Measurements from ENCODE around the gene PHF2.

The PHF2 gene

DNA sequence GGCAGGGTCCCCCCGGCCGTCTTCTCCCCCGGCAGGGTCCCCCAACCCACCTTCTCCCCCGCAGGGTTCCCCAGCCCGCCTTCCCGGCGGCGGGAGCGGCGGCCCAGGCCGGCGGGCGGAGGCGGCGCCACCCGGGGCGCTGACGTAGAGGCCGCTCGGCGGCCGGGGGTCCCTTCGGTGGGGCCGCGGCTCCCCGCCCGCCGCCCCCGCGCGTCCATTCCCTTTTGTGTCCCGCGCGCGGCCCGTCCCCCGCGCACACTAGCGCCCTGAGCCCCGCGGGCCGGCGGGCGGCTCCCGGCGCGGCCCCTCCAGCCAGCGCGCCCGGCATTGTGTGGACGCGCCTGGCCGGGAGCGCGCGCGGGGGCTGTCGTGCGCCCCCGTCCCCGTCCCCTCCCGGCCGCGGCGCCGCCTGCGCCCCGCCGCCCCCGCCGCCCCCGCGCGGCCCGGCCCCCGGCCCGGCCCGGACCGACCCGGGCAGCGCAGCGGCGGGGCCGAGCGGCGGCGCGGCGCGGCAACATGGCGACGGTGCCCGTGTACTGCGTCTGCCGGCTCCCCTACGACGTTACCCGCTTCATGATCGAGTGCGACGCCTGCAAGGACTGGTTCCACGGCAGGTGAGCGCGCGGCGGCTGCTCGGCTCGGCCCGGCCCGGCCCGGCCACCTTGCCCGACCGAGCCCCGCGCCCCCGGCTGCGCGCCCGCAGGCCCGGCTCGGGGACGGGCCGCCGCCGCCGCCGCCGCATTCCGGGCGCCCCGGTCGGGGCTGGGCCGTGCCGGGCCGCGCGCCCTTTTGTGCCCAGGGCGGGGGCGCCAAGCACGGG is at the start of gene PHF2:
TSS of gene PHF2 (plus strand) at position 327 of the 820 bp plus-strand sequence. CDS start at position 517, 190 bp downstream.
- no peak for DNase-seq (ENCODE audit: low read depth in 2 of 2, low spot score in 1 of 2)

GRCh38 chr9:93531374-93531773 is 45.0 kb upstream of the PHF2 start:
- DNase-seq (ENCODE audit: low read depth in 2 of 2, low spot score in 1 of 2): no peak

GRCh38 chr9:93532141-93532540 is 44.2 kb upstream of the PHF2 start:
- DNase-seq (ENCODE audit: low read depth in 2 of 2, low spot score in 1 of 2): no peak

- no peak for DNase-seq (ENCODE audit: low read depth in 2 of 2, low spot score in 1 of 2)
Observed at GRCh38 chr9:93533863-93534262, 42.5 kb upstream of the PHF2 start.

GRCh38 chr9:93536167-93536566 is 40.2 kb upstream of the PHF2 start:
- DNase-seq (ENCODE audit: low read depth in 2 of 2, low spot score in 1 of 2): no peak

DNA sequence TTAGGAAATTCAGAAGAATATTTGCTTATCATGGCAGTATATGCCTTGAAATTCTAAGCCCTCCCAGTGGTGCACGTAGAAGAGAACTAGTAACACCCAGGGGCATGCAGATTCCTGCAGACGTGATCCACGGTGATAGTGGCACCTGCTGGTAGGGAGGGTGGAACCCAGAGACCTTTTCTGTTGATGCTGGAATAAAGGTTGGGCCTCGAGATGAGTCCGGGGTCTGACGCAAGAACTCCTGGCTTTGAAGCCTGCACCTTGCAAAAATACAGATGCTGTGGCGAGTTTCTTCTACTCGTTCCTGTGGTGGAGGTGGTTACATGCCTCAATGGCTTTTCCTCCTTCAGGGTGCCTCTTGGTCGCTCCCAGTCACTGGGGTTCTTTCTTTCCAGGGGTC is 39.5 kb upstream of the PHF2 start:
- no peak for DNase-seq (ENCODE audit: low read depth in 2 of 2, low spot score in 1 of 2)

DNA sequence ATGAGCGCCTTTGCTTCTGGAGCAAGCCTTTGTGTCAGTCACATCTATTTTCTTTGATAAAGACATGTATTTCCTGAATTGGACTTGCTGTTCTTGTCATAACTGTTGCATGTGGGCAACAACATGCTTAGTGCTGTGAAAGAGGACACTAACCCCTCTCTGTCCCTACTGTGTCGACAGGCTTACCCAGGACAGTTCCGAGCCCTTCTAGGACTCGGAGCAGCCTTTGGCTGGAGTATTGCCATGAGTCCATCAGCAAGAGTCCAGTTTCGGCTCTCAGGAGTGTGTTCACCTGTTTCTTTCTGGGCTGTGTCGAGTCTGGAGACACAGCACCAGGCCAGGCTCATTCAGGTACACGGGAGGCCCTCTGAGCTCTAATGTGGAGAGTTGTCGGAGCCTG is 36.1 kb upstream of the PHF2 start:
- no peak for DNase-seq (ENCODE audit: low read depth in 2 of 2, low spot score in 1 of 2)

DNA sequence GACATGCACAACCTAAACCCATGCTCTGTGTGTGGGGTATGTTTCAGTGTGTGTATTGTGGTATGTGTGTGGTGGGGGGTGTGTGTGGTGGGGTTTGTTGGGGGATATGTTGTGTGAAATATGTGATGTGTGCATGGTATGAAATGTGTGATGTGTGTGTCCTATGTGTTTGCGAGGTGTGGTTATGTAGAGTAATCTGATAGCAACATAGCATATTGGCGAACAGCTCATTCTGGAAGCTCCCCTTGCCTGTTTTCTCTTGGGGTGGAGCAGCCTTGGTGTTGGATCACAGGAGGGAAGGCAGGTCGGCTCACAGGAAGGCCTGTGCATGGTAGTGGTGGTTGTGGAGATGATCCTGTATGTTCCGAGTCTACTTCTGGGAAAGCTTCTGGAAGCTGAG is 35.4 kb upstream of the PHF2 start:
- DNase-seq (ENCODE audit: low read depth in 2 of 2, low spot score in 1 of 2): no peak

DNA sequence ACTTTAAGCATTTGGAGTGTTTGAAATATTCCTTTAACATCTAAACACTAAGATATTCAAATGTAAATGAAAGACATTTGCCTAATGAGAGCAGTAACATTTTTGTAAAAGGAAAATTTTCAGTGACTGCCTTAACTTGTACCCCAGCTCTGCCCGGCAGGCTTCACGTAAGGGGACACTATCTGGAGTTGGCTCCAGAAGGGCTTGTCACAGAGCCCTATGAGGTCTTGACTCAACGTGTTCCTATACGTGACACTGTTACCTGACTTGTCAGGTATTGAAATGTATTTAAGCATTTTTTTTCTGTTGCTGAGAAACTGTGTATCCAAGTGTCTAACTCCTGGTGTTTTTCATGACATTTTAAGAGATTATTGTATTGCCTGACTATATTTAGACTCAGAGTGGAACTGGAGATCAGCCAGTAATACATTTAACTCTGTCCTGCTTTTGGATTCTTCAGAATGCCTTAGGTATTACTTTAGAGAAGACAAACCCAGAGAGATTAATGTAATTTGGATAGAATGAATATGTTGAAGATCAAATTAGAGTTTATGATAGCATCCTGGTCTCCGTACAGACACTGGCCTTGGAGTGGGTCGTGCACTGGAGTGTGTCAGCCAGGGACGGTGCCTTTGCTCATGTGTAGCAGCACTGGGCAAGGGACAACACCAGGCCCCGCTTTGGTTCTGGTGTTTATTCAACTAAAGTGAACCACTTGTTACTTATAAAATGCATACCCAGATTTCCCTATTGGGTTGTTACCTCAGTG is 34.6 kb upstream of the PHF2 start:
- no peak for DNase-seq (ENCODE audit: low read depth in 2 of 2, low spot score in 1 of 2)

- DNase-seq (ENCODE audit: low read depth in 2 of 2, low spot score in 1 of 2): no peak
Observed at GRCh38 chr9:93543117-93543516, 33.3 kb upstream of the PHF2 start.

GRCh38 chr9:93546356-93546755 is 30.0 kb upstream of the PHF2 start:
- DNase-seq (ENCODE audit: low read depth in 2 of 2, low spot score in 1 of 2): no peak

DNA sequence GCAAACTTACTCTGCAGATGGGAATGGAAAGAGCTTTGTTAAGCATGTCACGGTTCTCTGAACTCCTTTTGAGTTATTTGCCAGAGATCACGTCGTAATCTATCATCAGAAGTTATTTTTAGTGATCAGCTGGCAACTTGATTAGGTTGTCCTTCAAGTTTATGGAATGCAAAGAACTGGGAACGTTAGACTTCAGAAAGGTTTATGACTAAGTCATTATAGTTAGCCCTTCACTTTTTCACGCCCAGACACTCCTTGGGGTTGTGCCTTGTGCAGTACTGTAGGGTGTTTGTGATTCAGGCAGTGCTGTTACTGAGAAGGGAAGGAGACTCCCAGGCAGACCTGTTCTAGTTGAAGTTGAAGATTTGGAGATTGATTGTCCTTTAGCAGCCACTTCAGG is 26.8 kb upstream of the PHF2 start:
- DNase-seq (ENCODE audit: low read depth in 2 of 2, low spot score in 1 of 2): no peak

- no peak for DNase-seq (ENCODE audit: low read depth in 2 of 2, low spot score in 1 of 2)
Observed at GRCh38 chr9:93552923-93553322, 23.5 kb upstream of the PHF2 start.

- DNase-seq (ENCODE audit: low read depth in 2 of 2, low spot score in 1 of 2): no peak
Observed at GRCh38 chr9:93555370-93555769, 21.0 kb upstream of the PHF2 start.

- DNase-seq (ENCODE audit: low read depth in 2 of 2, low spot score in 1 of 2): no peak
Observed at GRCh38 chr9:93557366-93558137, 18.8 kb upstream of the PHF2 start.

- no peak for DNase-seq (ENCODE audit: low read depth in 2 of 2, low spot score in 1 of 2)
Observed at GRCh38 chr9:93558503-93558902, 17.9 kb upstream of the PHF2 start.

DNA sequence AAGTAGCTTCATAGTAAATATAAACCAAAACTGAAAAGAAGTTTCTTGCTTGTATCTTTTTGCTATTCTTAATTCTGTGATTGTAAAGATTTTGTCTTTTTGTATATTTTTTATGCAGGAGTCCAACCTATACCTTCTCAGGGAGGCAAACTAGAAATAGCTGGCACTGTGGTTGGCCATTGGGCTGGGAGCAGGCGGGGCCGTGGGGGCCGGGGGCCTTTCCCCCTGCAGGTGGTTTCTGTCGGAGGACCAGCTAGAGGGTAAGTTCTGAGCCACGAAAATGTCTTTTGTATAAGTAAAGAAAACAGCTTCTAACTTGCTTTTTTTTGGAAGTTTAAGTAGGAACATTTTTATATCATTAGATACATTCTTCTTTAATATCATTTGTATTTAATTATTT is 15.4 kb upstream of the PHF2 start:
- DNase-seq (ENCODE audit: low read depth in 2 of 2, low spot score in 1 of 2): no peak

DNA sequence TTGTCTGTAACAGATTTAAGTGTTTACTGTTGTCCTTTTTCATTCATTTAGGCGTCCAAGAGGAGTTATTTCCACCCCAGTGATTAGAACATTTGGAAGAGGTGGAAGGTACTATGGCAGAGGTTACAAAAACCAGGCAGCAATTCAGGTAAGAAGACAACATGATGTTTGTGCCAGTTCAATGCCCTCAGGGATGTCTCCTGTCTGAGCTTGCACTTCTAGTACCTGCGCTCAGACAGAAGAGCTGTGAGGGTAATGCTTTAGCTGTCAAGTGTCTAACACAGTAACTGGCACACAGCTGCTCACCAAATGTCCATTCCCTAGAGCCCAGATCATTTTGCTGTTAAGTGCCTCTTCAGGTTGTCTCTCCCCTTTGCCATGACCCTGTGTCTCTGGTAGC is 14.2 kb upstream of the PHF2 start:
- DNase-seq (ENCODE audit: low read depth in 2 of 2, low spot score in 1 of 2): no peak

DNA sequence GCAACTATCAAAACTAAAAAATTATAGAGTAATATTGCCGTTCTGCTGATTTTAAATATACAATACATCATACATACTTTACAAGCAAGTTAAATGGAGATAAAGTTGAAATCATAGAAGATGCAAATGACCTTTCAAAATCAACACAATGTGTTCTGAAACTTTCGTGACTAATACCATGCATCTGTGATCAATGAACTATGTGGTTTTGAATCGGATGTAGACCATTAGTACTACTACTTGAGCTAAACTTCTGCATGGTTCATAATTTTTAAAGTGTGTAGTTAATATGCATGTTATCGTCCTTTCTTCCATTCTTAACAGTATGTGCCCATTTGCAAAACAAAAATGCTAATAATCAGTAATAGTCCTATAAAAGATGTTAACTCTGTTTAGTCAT is 11.3 kb upstream of the PHF2 start:
- DNase-seq (ENCODE audit: low read depth in 2 of 2, low spot score in 1 of 2): no peak

DNA sequence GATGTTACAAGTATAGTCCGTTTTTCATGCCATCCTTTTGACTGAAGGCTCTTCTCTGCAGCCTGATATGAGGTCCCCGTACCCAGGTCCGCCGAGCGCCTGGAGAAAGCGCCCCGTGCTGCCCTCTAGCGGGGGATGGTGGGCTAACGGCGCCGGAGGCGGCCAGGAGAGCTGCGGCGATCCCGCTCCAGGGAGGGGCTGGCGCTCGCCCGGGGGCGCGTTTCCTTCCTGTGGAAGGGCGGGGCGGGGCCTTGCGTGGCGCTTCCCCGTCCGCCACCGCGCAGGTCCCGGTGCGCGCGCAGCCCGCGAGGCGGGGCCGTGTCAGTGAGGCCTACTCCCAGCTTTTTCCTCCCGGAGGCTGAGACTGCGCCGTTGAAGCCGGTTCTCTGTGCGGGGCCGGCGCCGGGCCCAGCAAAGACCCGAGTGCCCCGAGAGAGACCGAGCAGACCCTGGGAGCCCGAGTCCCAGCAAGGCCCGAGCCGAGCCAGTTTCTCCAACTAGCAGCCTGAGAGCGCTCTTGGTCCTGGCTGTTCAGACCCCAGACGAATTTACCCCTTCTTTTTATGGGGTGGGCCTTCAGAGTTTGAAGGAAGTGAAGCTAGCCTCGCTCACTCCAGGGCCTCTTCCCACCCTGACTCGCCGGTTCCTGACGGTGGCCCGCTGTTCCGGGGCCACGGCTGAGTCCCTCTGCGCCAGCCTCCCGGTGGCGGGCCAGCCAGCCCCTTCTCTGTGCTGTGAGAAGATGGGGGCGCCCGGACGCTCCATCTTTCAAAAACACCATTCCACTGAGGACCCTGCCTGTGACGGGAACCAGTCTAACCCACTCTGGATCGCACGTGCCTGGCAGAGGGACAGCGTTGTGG is 9.7 kb upstream of the PHF2 start:
- peak; percentile 97 to 98 for DNase-seq (ENCODE audit: low read depth in 2 of 2, low spot score in 1 of 2)
